Activated T-helper 1 cell treated with Interleukin-2 at 50 U/mL for 16 hours (primary cell): ENCODE measurements around the gene PRRC2B.
A peak's percentile ranks its signal among the peaks of the same experiment; 100 is the strongest.
"Not testable (repeated sequence)": the region's sequence is repeated elsewhere in the genome, so short reads cannot be mapped to it uniquely, and the experiment has no call there.

Experiments
- DNase-seq: peaks from one replicate; pipeline ENCODE4 v3.0.0-alpha.2; 2020; ENCODE audit warnings: low read depth

PRRC2B gene

DNA sequence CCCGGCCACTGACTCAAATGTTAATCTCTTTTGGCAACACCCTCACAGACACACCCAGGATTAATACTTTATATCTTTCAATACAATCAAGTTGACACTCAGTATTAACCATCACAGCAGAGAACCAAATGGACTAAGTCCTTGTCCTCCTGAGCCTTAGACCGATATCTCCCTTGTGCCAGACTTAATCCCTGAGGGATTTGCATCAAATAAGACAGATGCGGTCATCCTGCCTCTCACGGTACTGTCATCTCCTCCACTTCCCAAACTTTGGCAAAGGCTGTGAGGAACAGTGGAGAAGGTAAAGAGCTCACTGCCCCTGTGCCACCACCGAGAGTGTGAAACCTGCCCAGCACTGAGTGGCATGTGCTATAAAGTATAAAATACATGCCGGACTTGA is 6.5 kb upstream of the PRRC2B start:
- DNase-seq: no peak

DNA sequence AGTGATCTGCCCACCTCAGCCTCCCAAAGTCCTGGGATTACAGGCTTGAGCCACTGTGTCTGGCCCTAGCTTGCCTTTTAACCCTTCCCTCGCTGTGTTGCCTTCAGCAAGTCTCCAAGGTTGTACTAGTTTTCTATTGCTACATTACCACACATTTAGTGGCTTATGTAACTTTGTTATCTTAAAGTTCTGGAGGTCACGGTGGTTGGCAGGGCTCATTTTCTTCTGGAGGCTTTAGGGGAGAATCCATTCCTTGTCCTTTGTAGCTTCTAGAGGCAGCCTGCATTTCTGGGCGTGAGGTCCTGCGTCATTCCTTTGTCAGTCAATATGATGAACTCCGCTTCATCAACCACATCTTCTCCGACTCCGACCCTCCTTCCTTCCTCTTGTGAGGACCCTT is 2.9 kb upstream of the PRRC2B start:
- DNase-seq: no peak

DNA sequence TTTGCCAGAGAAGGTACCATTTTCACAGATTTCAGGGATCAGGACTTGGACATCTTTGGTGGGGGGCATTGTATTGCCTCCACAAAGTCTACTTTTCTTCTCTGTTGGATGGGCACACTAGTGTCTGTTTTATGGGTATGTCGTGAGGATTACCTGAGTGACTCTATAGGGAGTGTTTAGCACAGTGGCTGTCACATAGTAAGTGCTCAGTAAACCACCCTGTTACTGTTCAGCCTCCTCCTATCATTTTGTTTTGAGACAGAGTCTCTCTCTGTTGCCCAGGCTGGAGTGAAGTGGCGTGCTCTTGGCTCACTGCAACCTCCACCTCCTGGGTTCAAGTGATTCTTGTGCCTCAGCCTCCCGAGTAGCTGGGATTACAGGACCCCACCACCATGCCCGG is 2.4 kb upstream of the PRRC2B start:
- DNase-seq: no peak

DNA sequence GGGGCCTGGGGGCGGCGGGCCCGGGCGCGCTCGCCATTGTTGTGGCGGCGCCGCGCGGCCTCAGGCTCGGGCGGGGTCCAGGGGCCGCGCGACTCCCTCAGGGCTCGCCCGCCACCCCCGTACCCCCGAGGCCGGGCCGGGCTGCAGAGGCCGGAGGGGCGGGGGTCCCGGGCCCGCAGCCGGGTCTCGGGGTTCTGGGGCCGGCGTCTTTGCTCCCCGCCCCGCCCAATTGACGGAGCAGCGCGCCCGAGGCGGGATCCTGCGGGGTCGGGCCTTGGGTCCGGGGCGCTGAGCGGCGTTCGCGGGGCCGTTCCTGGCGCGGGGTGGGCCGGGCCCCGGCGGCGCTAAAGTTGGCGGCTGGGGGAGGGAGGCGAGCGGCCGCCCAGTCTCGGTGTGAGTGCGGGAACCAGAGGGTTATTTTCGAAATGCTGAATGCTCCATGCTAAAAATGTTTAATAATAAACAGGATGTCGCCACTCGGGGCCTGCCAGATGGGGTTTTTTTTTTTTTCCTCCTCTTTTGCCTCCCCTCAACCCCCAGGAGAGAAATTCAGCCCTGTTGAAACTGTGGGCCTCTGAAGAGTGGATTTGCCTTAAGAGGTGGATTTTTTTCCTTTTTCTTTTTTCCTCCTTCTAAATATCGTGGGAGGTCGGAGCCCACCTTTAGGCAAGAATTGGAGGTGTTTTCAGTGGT is 724 bp downstream of the PRRC2B start:
- peak; percentile 39 for DNase-seq

DNA sequence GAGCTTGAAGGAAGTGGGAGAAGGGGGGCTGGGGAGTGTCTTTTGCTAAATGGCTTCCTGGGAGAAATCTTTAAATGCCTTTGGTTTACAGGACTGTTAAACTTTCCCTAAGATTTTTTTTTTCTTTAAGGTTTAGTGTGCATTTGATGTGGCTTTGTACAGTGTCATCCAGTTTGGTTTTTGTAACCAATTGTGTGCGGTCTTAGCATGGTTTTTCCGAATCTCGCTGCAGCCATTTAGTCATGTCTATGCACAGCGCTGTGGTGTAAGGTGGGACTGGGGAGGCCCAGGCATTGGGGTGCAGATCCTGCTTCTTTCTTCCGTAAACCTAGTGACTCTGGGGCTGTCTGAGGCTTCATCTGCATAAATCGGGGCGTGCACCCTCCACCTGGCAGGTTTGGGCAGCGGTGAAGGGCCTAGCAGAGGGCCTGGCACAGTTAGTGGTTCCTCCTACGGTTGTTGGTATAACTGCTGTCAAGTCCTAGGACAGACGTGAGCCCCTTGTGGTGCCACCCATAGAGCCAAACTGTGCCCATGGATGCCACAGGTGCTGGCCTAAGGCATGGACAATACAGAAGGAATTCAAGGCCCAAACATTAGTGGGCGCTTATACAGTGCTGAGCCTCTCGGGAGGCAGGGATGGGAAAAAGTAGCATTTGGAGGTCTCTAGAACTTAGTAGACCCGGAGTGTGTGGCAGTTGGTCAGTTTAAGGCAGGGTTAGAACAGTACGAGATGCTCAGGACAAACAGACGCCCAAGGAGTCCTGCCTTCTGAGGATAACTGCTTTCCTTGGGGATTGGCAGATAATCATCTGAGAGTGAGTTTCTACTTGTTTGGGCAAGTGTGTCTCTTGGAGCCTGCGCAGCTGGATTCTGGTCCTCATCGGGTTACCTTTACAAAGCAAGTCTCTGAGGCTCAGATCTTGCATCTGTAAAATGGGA is 1.5 kb downstream of the PRRC2B start:
- DNase-seq: peak; percentile 56

DNA sequence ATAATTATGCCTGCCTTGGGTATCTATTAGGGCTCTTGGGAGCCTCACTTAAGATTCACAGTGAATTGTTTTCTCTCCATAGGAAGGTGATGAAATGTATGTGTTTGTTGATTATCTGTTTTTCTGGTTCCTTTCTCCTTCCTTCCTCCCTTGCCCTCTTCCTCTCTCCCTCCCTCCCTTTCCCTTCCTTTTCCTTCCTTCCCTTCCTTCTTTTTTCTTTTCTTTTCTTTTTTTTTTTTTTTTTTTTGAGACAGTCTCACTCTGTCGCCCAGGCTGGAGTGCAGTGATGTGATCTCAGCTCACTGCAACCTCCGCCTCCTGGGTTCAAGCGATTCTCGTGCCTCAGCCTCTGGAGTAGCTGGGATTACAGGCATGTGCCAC is 2.2 kb downstream of the PRRC2B start:
- not testable (repeated sequence) for DNase-seq

DNA sequence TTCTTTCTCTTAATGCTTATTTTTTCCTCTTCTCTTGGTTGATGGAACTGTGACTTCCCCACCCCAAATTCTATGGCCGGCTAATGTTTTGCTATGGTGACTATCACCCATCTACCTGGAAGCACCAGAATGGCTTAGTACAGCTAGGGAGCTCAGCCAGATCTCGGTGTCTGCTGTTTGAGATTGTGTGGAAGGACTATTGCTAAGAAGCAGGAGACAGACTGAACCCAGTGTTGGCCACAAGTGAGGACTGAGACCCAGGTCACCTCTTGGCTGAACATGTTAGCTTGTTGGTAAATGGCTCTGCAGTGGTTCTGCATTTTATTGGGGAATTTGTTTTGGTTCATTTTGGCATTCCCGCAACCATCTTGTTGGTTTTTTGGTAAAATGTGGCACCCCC is 2.7 kb downstream of the PRRC2B start:
- DNase-seq: no peak

DNA sequence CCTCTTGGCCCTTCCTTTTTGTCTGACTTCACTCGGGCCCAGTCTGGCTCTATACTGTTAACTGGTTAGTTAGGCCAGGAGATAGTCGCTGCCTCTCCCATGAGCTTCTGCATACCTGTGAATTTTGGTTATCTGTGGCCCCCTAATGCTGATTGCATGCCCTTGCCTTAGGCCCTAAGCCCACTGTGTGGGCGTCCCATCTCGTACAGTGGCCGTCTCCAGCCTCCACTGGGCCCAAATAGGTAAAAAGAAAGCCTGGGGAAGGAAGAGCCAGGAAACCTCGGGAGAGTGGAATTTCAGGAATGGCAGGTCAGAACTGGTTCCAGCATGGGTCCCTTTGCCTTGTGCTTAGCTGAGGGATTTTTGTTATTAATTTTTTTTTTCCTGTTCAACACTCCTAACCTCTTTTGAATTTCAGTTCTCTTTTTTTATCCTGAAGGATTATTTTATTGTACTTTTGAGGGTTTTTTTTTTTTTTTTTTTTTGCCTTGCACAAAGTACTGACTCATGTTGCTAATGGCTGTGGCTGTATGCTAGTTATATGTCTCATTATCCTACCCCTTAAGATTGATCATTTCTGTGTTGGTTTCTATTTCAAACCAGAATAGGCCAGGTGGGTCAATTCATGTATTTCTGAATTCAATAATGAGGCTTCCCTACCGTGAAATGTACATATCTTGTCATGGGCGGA is 3.4 kb downstream of the PRRC2B start:
- DNase-seq: no peak

DNA sequence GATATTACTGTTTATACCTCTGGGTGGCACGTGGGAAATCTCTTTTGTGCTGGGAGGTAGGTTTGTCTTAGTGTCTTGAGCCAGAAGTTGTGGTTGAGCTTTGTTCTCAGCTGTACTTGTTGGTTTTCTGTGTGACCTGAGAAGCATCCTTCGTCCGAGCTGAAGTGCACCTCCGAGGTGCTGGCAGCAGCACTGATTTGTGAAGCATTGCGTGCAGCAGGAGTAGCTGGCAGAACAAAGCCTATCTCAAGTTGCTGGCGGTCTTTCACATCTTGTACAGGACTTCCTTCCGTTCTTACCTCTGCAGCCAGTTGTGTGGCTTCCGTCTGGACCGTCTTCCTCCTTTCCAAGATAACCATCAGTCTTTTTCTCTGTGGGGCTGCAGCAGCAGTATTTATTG is 4.3 kb downstream of the PRRC2B start:
- DNase-seq: peak; percentile 59

DNA sequence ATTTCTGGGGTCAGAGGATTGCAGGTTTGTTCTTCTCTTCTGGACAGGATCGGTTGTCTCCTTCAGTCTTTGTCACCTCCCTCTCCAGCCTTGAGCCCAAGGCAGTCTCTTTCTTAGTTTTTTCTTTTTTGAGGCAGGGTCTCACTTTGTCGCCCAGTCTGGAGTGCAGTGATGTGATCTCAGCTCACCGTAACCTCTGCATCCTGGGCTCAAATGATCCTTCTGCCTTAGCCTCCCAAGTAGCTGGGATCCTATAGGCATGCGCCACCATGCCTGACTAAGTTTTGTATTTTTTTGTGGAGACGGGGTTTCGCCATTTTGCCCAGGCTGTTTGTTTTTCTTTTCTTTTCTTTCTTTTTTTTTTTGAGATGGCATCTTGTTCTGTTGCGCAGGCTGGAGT is 6.1 kb downstream of the PRRC2B start:
- DNase-seq: no peak

DNA sequence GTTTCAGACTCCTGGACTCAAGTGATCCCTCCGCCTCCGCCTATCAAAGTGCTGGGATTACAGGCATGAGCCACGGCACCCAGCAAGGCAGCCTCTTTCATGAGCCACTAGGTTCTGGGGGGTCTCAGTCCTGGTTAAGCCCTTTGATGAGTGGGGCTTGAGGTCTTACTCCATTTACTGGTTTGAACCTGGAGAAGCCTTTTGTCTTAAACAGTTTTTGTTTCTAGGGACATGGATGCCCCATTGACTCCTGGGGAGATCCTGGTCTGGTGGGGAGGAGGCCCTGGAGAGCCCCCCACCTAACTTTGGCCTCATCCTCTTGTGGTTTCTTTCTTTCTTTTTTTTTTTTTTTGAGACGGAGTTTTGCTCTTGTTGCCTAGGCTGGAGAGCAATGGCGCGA is 6.7 kb downstream of the PRRC2B start:
- DNase-seq: no peak

DNA sequence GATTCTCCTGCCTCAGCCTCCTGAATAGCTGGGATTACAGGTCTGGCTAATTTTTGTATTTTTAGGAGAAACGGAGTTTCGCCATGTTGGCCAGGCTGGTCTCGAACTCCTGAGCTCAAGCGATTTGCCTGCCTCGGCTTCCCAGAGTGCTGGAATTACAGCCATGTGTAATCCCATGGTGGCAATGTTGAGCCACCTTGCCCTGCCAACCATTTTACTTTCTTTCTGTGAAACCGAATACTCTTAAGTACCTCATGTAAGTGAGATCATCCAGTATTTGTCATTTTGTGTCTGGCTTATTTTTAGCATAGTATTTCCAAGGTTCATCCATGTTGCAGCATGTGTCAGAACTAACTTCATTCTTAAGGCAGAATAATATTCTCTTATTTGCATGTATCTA is 8.2 kb downstream of the PRRC2B start:
- no peak for DNase-seq

DNA sequence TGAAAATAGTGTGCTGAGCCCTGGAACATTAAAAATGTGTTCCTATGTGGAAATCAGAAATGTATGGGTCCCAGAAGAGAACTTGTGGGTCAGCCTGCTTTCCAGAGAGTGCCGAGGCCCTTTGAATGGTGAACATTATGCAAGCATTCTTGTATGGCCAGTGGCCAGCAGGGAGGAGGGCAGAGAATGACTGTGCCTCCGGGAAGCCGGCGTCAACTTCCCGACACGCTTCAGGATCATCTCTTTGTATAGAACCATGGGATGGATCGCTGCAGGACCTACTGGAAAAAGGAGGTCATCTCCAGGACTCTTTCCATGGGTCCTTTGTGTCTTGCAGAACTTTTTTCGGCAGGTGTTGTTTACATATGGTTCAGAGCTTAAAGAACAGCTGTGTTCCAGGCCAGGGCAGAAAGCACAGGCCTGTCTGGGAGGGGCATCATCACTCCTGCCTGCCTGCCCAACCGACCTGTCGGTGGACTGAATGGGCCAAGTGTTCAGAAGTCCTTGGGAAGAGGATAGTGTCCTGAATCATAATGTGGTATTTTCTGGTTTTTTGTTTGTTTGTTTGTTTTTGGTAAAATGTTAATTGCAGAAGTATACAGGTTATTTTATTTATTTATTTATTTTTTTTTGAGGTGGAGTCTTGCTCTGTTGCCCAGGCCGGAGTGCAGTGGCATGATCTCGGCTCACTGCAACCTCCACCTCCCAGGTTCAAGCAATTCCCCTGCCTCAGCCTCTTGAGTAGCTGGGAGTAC is 9.0 kb downstream of the PRRC2B start:
- no peak for DNase-seq

DNA sequence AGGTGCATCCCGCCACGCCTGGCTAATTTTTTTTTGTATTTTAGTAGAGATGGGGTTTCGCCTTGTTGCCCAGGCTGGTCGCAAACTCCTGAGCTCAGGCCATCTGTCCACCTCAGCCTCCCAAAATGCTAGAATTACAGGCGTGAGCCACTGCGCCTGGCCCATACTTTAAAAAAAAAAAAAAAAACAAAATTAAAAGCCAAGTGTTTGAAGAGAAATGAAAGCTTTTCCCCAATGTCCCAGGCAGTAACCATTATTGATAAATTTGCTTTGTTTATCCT is 9.5 kb downstream of the PRRC2B start:
- DNase-seq: no peak

DNA sequence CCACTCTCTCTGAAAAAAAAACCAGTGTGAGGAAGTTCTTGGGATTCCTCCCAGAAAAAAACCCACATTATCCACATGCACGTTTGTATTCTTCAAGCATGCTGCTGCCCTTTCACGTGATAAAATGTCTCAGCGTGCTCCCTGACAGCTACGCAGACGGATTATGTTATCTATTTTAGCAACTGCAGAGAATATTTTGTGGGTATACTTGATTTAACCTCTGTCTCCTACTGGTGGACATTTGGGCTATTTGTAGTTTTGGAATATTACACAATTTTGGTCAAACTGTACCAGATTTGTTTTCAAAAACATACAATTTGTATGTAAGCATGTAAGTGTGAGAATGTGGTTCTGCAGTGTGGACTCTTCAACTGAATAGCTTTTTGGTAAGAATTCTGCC is 10.7 kb downstream of the PRRC2B start:
- no peak for DNase-seq

DNA sequence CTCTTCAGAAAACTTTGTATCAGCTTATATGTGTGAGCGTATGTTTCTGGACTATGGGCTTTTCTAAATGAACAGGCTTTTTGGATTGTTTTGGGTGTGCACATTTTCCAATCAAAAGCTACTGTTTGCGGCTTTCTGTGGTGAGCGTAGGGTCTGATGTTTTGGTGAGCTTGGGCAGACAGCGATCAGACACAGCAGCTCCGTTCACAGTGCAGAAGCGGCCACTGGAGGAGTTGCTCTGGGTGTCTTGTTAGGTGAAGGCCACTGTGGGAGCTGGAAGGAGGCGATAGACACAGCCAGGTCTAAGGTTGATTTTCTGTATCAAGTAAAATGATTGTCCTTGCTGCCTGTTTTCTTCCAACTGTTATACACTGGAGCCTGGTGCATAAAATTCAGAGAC is 11.1 kb downstream of the PRRC2B start:
- DNase-seq: no peak

DNA sequence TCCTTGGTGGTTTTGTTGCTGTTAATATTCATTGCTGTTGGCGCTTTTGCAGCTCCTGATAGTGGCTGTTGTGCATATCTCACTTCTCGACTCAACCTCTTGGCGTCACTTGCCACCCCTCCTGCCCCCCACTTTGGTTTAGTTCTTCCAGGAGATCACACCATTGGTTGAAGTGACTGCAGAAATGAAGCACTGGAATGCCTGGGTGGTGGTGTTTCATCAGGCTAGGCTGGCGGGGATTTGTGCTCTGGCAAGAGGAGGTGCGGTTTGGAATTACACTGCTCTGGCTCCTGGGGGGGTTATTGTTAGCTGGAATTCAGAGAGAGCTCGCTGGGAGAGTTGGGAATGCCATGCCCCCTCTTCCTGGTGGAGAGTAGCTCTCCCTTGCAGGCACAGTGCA is 11.5 kb downstream of the PRRC2B start:
- DNase-seq: no peak

DNA sequence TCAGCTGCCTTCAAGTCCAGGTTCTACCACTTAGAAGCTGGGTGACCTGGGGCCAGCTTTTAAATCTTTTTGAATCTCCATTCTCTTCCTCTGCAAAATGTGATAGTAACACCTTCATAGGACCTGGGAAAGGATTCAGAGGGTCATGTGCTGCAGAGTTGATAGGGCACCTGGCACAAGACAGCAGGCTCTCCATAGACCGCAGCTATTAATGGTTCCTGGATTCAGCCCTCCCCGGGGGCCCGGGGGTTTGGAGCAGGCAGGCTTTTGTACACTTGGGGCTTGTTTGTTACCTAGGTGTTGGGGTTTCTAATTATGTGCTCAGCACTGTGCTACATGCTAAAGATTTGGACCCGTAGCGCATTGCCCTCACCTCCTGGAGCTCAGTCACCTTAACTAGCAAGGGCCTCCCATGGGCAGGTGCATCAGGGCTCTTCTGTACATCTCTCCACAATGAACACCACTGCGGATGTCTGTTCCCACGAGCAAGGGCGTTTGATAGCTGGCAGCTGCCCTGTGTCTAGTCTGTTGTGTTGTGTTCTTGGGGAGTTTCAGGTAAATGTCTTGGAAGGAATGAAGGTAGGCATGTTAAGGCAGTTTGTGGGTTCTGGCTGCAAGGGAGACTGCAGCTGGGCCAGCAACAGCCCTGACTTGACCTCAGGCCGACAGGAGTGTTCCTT is 12.1 kb downstream of the PRRC2B start:
- DNase-seq: no peak

DNA sequence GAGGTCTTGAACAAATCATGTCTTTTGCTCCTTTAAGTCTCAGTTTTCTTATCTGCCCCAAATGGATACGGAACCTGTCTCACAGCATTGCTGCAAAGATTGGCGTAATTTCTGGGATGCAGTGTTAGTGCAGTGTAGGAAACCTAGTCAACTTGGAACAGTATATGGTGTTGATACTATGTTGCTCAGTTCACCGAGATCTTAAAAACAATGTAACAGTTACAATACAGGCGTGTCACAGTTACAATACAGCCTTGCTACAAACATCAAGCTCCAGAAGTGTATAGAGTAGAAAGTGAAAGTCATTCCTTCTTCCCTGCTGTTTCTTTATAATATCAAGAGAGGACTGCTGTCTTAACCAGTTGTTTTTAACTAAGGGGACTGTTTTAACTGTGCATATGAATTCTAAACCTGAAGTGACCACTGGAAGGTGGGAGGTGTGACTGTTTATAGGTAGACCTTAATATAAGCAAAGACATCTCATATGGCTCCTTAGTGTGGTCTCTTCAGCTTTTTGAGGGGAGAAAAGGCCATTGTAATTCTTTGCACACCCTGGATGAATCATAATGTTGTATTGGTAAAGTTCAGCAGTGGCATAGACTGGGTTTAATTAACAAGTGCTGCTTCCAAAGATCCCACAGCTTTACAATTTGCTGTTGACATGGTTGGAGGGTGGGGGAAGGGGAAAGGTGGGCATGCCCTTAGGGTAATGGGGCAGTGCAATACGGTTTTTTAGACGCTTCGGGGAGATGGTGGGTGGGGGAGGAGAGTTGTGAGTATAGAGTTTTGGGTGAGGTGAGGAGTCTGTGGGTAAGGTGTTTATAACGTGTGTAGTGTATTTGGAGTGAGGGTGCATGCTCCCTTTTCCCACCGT is 12.9 kb downstream of the PRRC2B start:
- no peak for DNase-seq

DNA sequence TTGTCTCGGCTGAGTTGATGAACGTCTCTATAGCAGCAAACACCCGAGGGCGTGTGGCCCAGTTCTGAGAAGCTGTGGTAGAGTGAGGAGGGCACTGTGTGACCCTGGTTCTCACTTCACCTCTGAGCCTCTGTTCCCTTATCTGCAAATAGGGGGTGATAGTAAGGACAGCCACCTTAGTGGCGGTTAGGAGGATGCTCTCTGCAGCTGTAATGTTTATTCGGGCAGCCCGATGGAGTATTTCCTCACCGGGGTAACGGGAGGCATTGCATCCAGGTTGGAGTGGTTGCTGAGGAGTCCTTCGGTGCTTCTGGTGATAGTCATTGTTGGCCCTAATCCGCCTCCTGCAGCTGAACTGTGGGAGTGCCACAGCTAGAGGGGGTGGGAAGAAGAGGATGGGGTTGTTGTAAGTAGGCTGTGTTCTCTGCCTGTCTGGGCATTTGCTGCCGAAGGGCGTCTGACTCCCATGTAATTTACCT is 13.9 kb downstream of the PRRC2B start:
- DNase-seq: peak; percentile 15
